ENCODE data around the gene PADI4.

The PADI4 gene

GRCh38 chr1:17361687-17362086 lies 53.7 kb downstream of the PADI4 start:
- DNase-seq (ENCODE audit: insufficient read length, low spot score) (no peak), FAIRE-seq (no peak)
- TF ChIP-seq SPI1 (IDR thresholded peaks at IDR 0.05; ENCODE audit: low read depth, low read length) = no peak

GRCh38 chr1:17363351-17363750 lies 55.4 kb downstream of the PADI4 start:
- TF ChIP-seq PAX5 (IDR thresholded peaks at IDR 0.05; ENCODE audit: insufficient read depth, low read length, severe bottlenecking) (no peak), POLR2AphosphoS5 (IDR thresholded peaks at IDR 0.05; ENCODE audit: low read depth, low read length) (no peak), POU2F2 (IDR thresholded peaks at IDR 0.05; ENCODE audit: low read depth, low read length) (no peak), TAF1 (IDR thresholded peaks at IDR 0.05; ENCODE audit: low read depth, low read length) (no peak), POLR2A (IDR thresholded peaks at IDR 0.05; ENCODE audit: low read depth, low read length) (no peak), SPI1 (IDR thresholded peaks at IDR 0.05; ENCODE audit: low read depth, low read length) (no peak)
- no peak for FAIRE-seq
- no peak for DNase-seq (ENCODE audit: insufficient read length, low spot score)

GRCh38 chr1:17363771-17364170 lies 55.8 kb downstream of the PADI4 start:
- TF ChIP-seq TAF1 (IDR thresholded peaks at IDR 0.05; ENCODE audit: low read depth, low read length) (no peak), POLR2AphosphoS5 (IDR thresholded peaks at IDR 0.05; ENCODE audit: low read depth, low read length) (no peak), PAX5 (IDR thresholded peaks at IDR 0.05; ENCODE audit: insufficient read depth, low read length, severe bottlenecking) (no peak), POLR2A (IDR thresholded peaks at IDR 0.05; ENCODE audit: low read depth, low read length) (no peak), SPI1 (IDR thresholded peaks at IDR 0.05; ENCODE audit: low read depth, low read length) (no peak), POU2F2 (IDR thresholded peaks at IDR 0.05; ENCODE audit: low read depth, low read length) (no peak)
- DNase-seq (ENCODE audit: insufficient read length, low spot score) (no peak), FAIRE-seq (no peak)

- TF ChIP-seq TAF1 (IDR thresholded peaks at IDR 0.05; ENCODE audit: low read depth, low read length) (no peak), PAX5 (IDR thresholded peaks at IDR 0.05; ENCODE audit: insufficient read depth, low read length, severe bottlenecking) (no peak), POLR2A (IDR thresholded peaks at IDR 0.05; ENCODE audit: low read depth, low read length) (no peak), SPI1 (IDR thresholded peaks at IDR 0.05; ENCODE audit: low read depth, low read length) (no peak), POU2F2 (IDR thresholded peaks at IDR 0.05; ENCODE audit: low read depth, low read length) (no peak), POLR2AphosphoS5 (IDR thresholded peaks at IDR 0.05; ENCODE audit: low read depth, low read length) (no peak)
- FAIRE-seq (no peak), DNase-seq (ENCODE audit: insufficient read length, low spot score) (no peak)
These were observed 57.3 kb downstream of the PADI4 start for GRCh38 chr1:17365293-17365692.

GRCh38 chr1:17369466-17369865 lies 61.5 kb downstream of the PADI4 start:
- TF ChIP-seq POU2F2 (IDR thresholded peaks at IDR 0.05; ENCODE audit: low read depth, low read length) (no peak), SPI1 (IDR thresholded peaks at IDR 0.05; ENCODE audit: low read depth, low read length) (no peak), PAX5 (IDR thresholded peaks at IDR 0.05; ENCODE audit: insufficient read depth, low read length, severe bottlenecking) (no peak), POLR2A (IDR thresholded peaks at IDR 0.05; ENCODE audit: low read depth, low read length) (no peak), POLR2AphosphoS5 (IDR thresholded peaks at IDR 0.05; ENCODE audit: low read depth, low read length) (no peak), TAF1 (IDR thresholded peaks at IDR 0.05; ENCODE audit: low read depth, low read length) (no peak)
- FAIRE-seq (no peak), DNase-seq (ENCODE audit: insufficient read length, low spot score) (no peak)

GRCh38 chr1:17370618-17371017 lies 62.6 kb downstream of the PADI4 start:
- DNase-seq (ENCODE audit: insufficient read length, low spot score) (no peak), FAIRE-seq (peak; percentile 70)
- no peak for TF ChIP-seq PAX5 (IDR thresholded peaks at IDR 0.05; ENCODE audit: insufficient read depth, low read length, severe bottlenecking)
- no peak for TF ChIP-seq POLR2A (IDR thresholded peaks at IDR 0.05; ENCODE audit: low read depth, low read length)
- no peak for TF ChIP-seq TAF1 (IDR thresholded peaks at IDR 0.05; ENCODE audit: low read depth, low read length)
- no peak for TF ChIP-seq SPI1 (IDR thresholded peaks at IDR 0.05; ENCODE audit: low read depth, low read length)
- no peak for TF ChIP-seq POLR2AphosphoS5 (IDR thresholded peaks at IDR 0.05; ENCODE audit: low read depth, low read length)
- TF ChIP-seq POU2F2 (IDR thresholded peaks at IDR 0.05; ENCODE audit: low read depth, low read length) = no peak

- TF ChIP-seq POLR2A (IDR thresholded peaks at IDR 0.05; ENCODE audit: low read depth, low read length) (no peak), POU2F2 (IDR thresholded peaks at IDR 0.05; ENCODE audit: low read depth, low read length) (no peak), SPI1 (IDR thresholded peaks at IDR 0.05; ENCODE audit: low read depth, low read length) (no peak)
- no peak for DNase-seq (ENCODE audit: insufficient read length, low spot score)
- no peak for FAIRE-seq
These were observed 63.9 kb downstream of the PADI4 start, which contains the start of gene PADI6 for GRCh38 chr1:17371896-17372295. TSS of gene PADI6 (plus strand) at chr1:17372196. CDS start at chr1:17372246, 50 bp downstream.

- TF ChIP-seq POLR2A (IDR thresholded peaks at IDR 0.05; ENCODE audit: low read depth, low read length) (no peak), SPI1 (IDR thresholded peaks at IDR 0.05; ENCODE audit: low read depth, low read length) (no peak), TAF1 (IDR thresholded peaks at IDR 0.05; ENCODE audit: low read depth, low read length) (no peak), POLR2AphosphoS5 (IDR thresholded peaks at IDR 0.05; ENCODE audit: low read depth, low read length) (no peak), POU2F2 (IDR thresholded peaks at IDR 0.05; ENCODE audit: low read depth, low read length) (no peak), PAX5 (IDR thresholded peaks at IDR 0.05; ENCODE audit: insufficient read depth, low read length, severe bottlenecking) (no peak)
- no peak for FAIRE-seq
- no peak for DNase-seq (ENCODE audit: insufficient read length, low spot score)
These were observed 65.0 kb downstream of the PADI4 start for GRCh38 chr1:17372955-17373354.

GRCh38 chr1:17375651-17376050 lies 67.7 kb downstream of the PADI4 start:
- TF ChIP-seq SPI1 (IDR thresholded peaks at IDR 0.05; ENCODE audit: low read depth, low read length) (no peak), POU2F2 (IDR thresholded peaks at IDR 0.05; ENCODE audit: low read depth, low read length) (no peak), TAF1 (IDR thresholded peaks at IDR 0.05; ENCODE audit: low read depth, low read length) (no peak), POLR2A (IDR thresholded peaks at IDR 0.05; ENCODE audit: low read depth, low read length) (no peak), PAX5 (IDR thresholded peaks at IDR 0.05; ENCODE audit: insufficient read depth, low read length, severe bottlenecking) (no peak), POLR2AphosphoS5 (IDR thresholded peaks at IDR 0.05; ENCODE audit: low read depth, low read length) (no peak)
- DNase-seq (ENCODE audit: insufficient read length, low spot score) (no peak), FAIRE-seq (no peak)

- no peak for DNase-seq (ENCODE audit: insufficient read length, low spot score)
- no peak for FAIRE-seq
- TF ChIP-seq TAF1 (IDR thresholded peaks at IDR 0.05; ENCODE audit: low read depth, low read length) (no peak), POLR2AphosphoS5 (IDR thresholded peaks at IDR 0.05; ENCODE audit: low read depth, low read length) (no peak), POU2F2 (IDR thresholded peaks at IDR 0.05; ENCODE audit: low read depth, low read length) (no peak), SPI1 (IDR thresholded peaks at IDR 0.05; ENCODE audit: low read depth, low read length) (no peak), PAX5 (IDR thresholded peaks at IDR 0.05; ENCODE audit: insufficient read depth, low read length, severe bottlenecking) (no peak), POLR2A (IDR thresholded peaks at IDR 0.05; ENCODE audit: low read depth, low read length) (no peak)
These were observed 69.4 kb downstream of the PADI4 start for GRCh38 chr1:17377325-17377953.

Measured in GM12891 (cell line).